CD4-positive, alpha-beta T cell treated with Interleukin-6 for 4 hours (primary cell): ENCODE results near the gene DUSP28.

ENCODE experiments used
- DNase-seq: peaks from one replicate; pipeline ENCODE4 v3.0.0-alpha.2; 2020; ENCODE audit warnings: mixed read lengths

Gene DUSP28

GRCh38 chr2:240601061-240601830 lies 41.1 kb downstream of the DUSP28 start:
- DNase-seq = no peak

GRCh38 chr2:240601831-240602160 lies 41.6 kb downstream of the DUSP28 start:
- DNase-seq = no peak

- DNase-seq = no peak
Observed at GRCh38 chr2:240602266-240603050, 42.3 kb downstream of the DUSP28 start.

- DNase-seq = no peak
Observed at GRCh38 chr2:240603081-240603835, 43.1 kb downstream of the DUSP28 start.

GRCh38 chr2:240603846-240604245 lies 43.7 kb downstream of the DUSP28 start:
- no peak for DNase-seq

- DNase-seq = no peak
Observed at GRCh38 chr2:240604291-240604938, 44.3 kb downstream of the DUSP28 start.

- no peak for DNase-seq
Observed at GRCh38 chr2:240604939-240605716, 45.0 kb downstream of the DUSP28 start.

- DNase-seq = no peak
Observed at GRCh38 chr2:240605867-240606743, 45.9 kb downstream of the DUSP28 start.

GRCh38 chr2:240611601-240612210 lies 51.5 kb downstream of the DUSP28 start:
- DNase-seq = no peak
